ENCODE results near the gene FGGY.

- no peak for TF ChIP-seq CTCF (IDR thresholded peaks at IDR 0.05)
- TF ChIP-seq EZH2 (IDR thresholded peaks at IDR 0.05), result no peak
These were observed 80.5 kb downstream of the FGGY start for GRCh38 chr1:59377350-59377904.

Data from neural progenitor cell (in vitro differentiated cells).